ENCODE measurements around the gene TMEM125. TPM values are rescaled to one million over a fixed set of nuclear protein-coding genes. Genes with fewer than 3 reads are reported as not detected.

The TMEM125 gene
- total and polyA plus RNA-seq, 2 experiments from 2014 or later = not detected

GRCh38 chr1:43319288-43319687, 49.5 kb downstream of the TMEM125 start:
- Histone ChIP-seq H3K9ac (no peak overlapping the region), H3K4me2 (ENCODE audit: unreplicated experiment) (no peak overlapping the region), H3K27me3 (replicated peaks; ENCODE audit: insufficient read depth) (no peaks in the 10 kb centered on the region), H2AFZ (no peak overlapping the region), H3K4me1 (ENCODE audit: insufficient read depth) (no peaks in the 10 kb centered on the region), H4K20me1 (ENCODE audit: insufficient read depth) (no peaks in the 10 kb centered on the region), H3K36me3 (ENCODE audit: low read depth) (no peaks in the 10 kb centered on the region), H3K4me3 (no peak overlapping the region), H3K9me3 (ENCODE audit: low read depth) (no peaks in the 10 kb centered on the region), H3K79me2 (ENCODE audit: insufficient read depth) (no peaks in the 10 kb centered on the region), H3K27ac (no peak overlapping the region), H3F3A (ENCODE audit: insufficient read depth) (no peaks in the 10 kb centered on the region), H3K9me2 (ENCODE audit: insufficient read depth) (no peaks in the 10 kb centered on the region)
- DNase-seq = no peak
- in situ Hi-C loops (cut with MboI) = no loop called here
- no peak for TF ChIP-seq EZH2phosphoT487 (IDR thresholded peaks at IDR 0.05; ENCODE audit: insufficient read depth, low read depth)
- TF ChIP-seq EZH2 (IDR thresholded peaks at IDR 0.05; ENCODE audit: insufficient read depth, poor library complexity, severe bottlenecking) = no peak
- WGBS, 2 experiments (ENCODE audit: low coverage in 1 of 2, low lambda C conversion rate in 2 of 2, missing lambda C conversion rate in 2 of 2) = 100% methylated on average over 5 of the region's 5 CpGs

GRCh38 chr1:43319766-43320165, 50.0 kb downstream of the TMEM125 start:
- Histone ChIP-seq H3K4me2 (ENCODE audit: unreplicated experiment) (no peak overlapping the region), H3K27ac (no peak overlapping the region), H3K9ac (no peak overlapping the region), H3K79me2 (ENCODE audit: insufficient read depth) (no peaks in the 10 kb centered on the region), H3K4me3 (no peak overlapping the region), H3F3A (ENCODE audit: insufficient read depth) (no peaks in the 10 kb centered on the region), H3K9me3 (ENCODE audit: low read depth) (no peaks in the 10 kb centered on the region), H3K36me3 (ENCODE audit: low read depth) (no peaks in the 10 kb centered on the region), H3K4me1 (ENCODE audit: insufficient read depth) (no peaks in the 10 kb centered on the region), H4K20me1 (ENCODE audit: insufficient read depth) (no peaks in the 10 kb centered on the region), H2AFZ (no peak overlapping the region), H3K9me2 (ENCODE audit: insufficient read depth) (no peaks in the 10 kb centered on the region), H3K27me3 (replicated peaks; ENCODE audit: insufficient read depth) (no peaks in the 10 kb centered on the region)
- in situ Hi-C loops (cut with MboI) = no loop called here
- DNase-seq = no peak
- TF ChIP-seq EZH2 (IDR thresholded peaks at IDR 0.05; ENCODE audit: insufficient read depth, poor library complexity, severe bottlenecking) (no peak), EZH2phosphoT487 (IDR thresholded peaks at IDR 0.05; ENCODE audit: insufficient read depth, low read depth) (no peak)
- 67 to 100% methylated on average over 2 to 3 of the region's 3 CpGs for WGBS, 2 experiments (ENCODE audit: low coverage in 1 of 2, low lambda C conversion rate in 2 of 2, missing lambda C conversion rate in 2 of 2)

GRCh38 chr1:43321331-43321891, 51.6 kb downstream of the TMEM125 start:
- Histone ChIP-seq H3K4me2 (ENCODE audit: unreplicated experiment) (no peak overlapping the region), H3K27ac (no peak overlapping the region), H3K79me2 (ENCODE audit: insufficient read depth) (no peaks in the 10 kb centered on the region), H3K9me2 (ENCODE audit: insufficient read depth) (no peaks in the 10 kb centered on the region), H3K4me1 (ENCODE audit: insufficient read depth) (no peaks in the 10 kb centered on the region), H3K9me3 (ENCODE audit: low read depth) (no peaks in the 10 kb centered on the region), H3K9ac (no peak overlapping the region), H3F3A (ENCODE audit: insufficient read depth) (no peaks in the 10 kb centered on the region), H2AFZ (no peak overlapping the region), H3K4me3 (no peak overlapping the region), H3K36me3 (ENCODE audit: low read depth) (no peaks in the 10 kb centered on the region), H4K20me1 (ENCODE audit: insufficient read depth) (no peaks in the 10 kb centered on the region), H3K27me3 (replicated peaks; ENCODE audit: insufficient read depth) (no peaks in the 10 kb centered on the region)
- 89 to 90% methylated on average over 15 to 16 of the region's 16 CpGs for WGBS, 2 experiments (ENCODE audit: low coverage in 1 of 2, low lambda C conversion rate in 2 of 2, missing lambda C conversion rate in 2 of 2)
- TF ChIP-seq EZH2 (IDR thresholded peaks at IDR 0.05; ENCODE audit: insufficient read depth, poor library complexity, severe bottlenecking) (no peak), EZH2phosphoT487 (IDR thresholded peaks at IDR 0.05; ENCODE audit: insufficient read depth, low read depth) (no peak)
- DNase-seq = no peak
- in situ Hi-C loops (cut with MboI) = no loop called here

- H3F3A ChIP-seq (ENCODE audit: insufficient read depth) = no peaks in the 10 kb centered on the region
- no peak overlapping the region for H3K27ac ChIP-seq
- no peak for DNase-seq
- no peaks in the 10 kb centered on the region for H3K9me2 ChIP-seq (ENCODE audit: insufficient read depth)
- no peaks in the 10 kb centered on the region for H4K20me1 ChIP-seq (ENCODE audit: insufficient read depth)
- no peak overlapping the region for H3K4me3 ChIP-seq
- no peaks in the 10 kb centered on the region for H3K36me3 ChIP-seq (ENCODE audit: low read depth)
- no peak overlapping the region for H3K4me2 ChIP-seq (ENCODE audit: unreplicated experiment)
- no peak for TF ChIP-seq EZH2 (IDR thresholded peaks at IDR 0.05; ENCODE audit: insufficient read depth, poor library complexity, severe bottlenecking)
- no peak for TF ChIP-seq EZH2phosphoT487 (IDR thresholded peaks at IDR 0.05; ENCODE audit: insufficient read depth, low read depth)
- in situ Hi-C loops (cut with MboI) = no loop called here
- no peaks in the 10 kb centered on the region for H3K4me1 ChIP-seq (ENCODE audit: insufficient read depth)
- H2AFZ ChIP-seq = no peak overlapping the region
- H3K9me3 ChIP-seq (ENCODE audit: low read depth) = no peaks in the 10 kb centered on the region
- WGBS, 2 experiments (ENCODE audit: low coverage in 1 of 2, low lambda C conversion rate in 2 of 2, missing lambda C conversion rate in 2 of 2) = 74 to 87% methylated on average over 5 of the region's 5 CpGs
- no peaks in the 10 kb centered on the region for H3K79me2 ChIP-seq (ENCODE audit: insufficient read depth)
- no peak overlapping the region for H3K9ac ChIP-seq
- H3K27me3 ChIP-seq (replicated peaks; ENCODE audit: insufficient read depth) = no peaks in the 10 kb centered on the region
Measured at GRCh38 chr1:43322506-43322905, 52.7 kb downstream of the TMEM125 start.

Other genes starting within 250 kb of the TMEM125 start
- 113 and 120 TPM in 2 replicates for gene EBNA1BP2, start 97.7 kb upstream of the TMEM125 start, total RNA-seq (2014; rRNA removed; shearing (Covaris generic))
- 162 and 164 TPM in 2 replicates for gene EBNA1BP2, start 97.7 kb upstream of the TMEM125 start, polyA plus RNA-seq (2016; fragmentation: Nextera tagmentation; extraction: Ambion mirVana)
- 0.32 and 0.63 TPM in 2 replicates for gene CFAP57, start 97.7 kb upstream of the TMEM125 start, total RNA-seq (2014; rRNA removed; shearing (Covaris generic))
- 0.32 and 0.35 TPM in 2 replicates for gene CFAP57, start 97.7 kb upstream of the TMEM125 start, polyA plus RNA-seq (2016; fragmentation: Nextera tagmentation; extraction: Ambion mirVana)
- gene C1orf210, start 15.6 kb downstream of the TMEM125 start, total RNA-seq (2014; rRNA removed; shearing (Covaris generic)) = not detected in 2 replicates
- gene C1orf210, start 15.6 kb downstream of the TMEM125 start, polyA plus RNA-seq (2016; fragmentation: Nextera tagmentation; extraction: Ambion mirVana) = not detected in 2 replicates
- gene TIE1, start 31.0 kb downstream of the TMEM125 start, total RNA-seq (2014; rRNA removed; shearing (Covaris generic)) = not detected in 2 replicates
- 0.10 and 0.21 TPM in 2 replicates for gene TIE1, start 31.0 kb downstream of the TMEM125 start, polyA plus RNA-seq (2016; fragmentation: Nextera tagmentation; extraction: Ambion mirVana)
- gene MPL, start 67.8 kb downstream of the TMEM125 start, total RNA-seq (2014; rRNA removed; shearing (Covaris generic)) = not detected in 2 replicates
- gene MPL, start 67.8 kb downstream of the TMEM125 start, polyA plus RNA-seq (2016; fragmentation: Nextera tagmentation; extraction: Ambion mirVana) = not detected in 2 replicates
- gene CDC20, start 89.0 kb downstream of the TMEM125 start, total RNA-seq (2014; rRNA removed; shearing (Covaris generic)) = 50.2 and 50.9 TPM in 2 replicates
- gene CDC20, start 89.0 kb downstream of the TMEM125 start, polyA plus RNA-seq (2016; fragmentation: Nextera tagmentation; extraction: Ambion mirVana) = 48.9 and 55.8 TPM in 2 replicates
- 106 and 107 TPM in 2 replicates for gene ELOVL1, start 98.0 kb downstream of the TMEM125 start, total RNA-seq (2014; rRNA removed; shearing (Covaris generic))
- gene ELOVL1, start 98.0 kb downstream of the TMEM125 start, polyA plus RNA-seq (2016; fragmentation: Nextera tagmentation; extraction: Ambion mirVana) = 152 and 155 TPM in 2 replicates
- 51.1 and 53.5 TPM in 2 replicates for gene MED8, start 119.8 kb downstream of the TMEM125 start, total RNA-seq (2014; rRNA removed; shearing (Covaris generic))
- gene MED8, start 119.8 kb downstream of the TMEM125 start, polyA plus RNA-seq (2016; fragmentation: Nextera tagmentation; extraction: Ambion mirVana) = 78.3 and 80.6 TPM in 2 replicates
- 12.6 and 23.8 TPM in 2 replicates for gene SZT2, start 119.9 kb downstream of the TMEM125 start, total RNA-seq (2014; rRNA removed; shearing (Covaris generic))
- gene SZT2, start 119.9 kb downstream of the TMEM125 start, polyA plus RNA-seq (2016; fragmentation: Nextera tagmentation; extraction: Ambion mirVana) = 5.6 and 6.4 TPM in 2 replicates
- gene HYI, start 183.9 kb downstream of the TMEM125 start, total RNA-seq (2014; rRNA removed; shearing (Covaris generic)) = 28.5 and 35.7 TPM in 2 replicates
- gene HYI, start 183.9 kb downstream of the TMEM125 start, polyA plus RNA-seq (2016; fragmentation: Nextera tagmentation; extraction: Ambion mirVana) = 17.4 and 21.0 TPM in 2 replicates

Measured in GM23248 (cell line).